ENCODE data around the gene ADGRG6.

GRCh38 chr6:142335415-142335814 lies 33.6 kb downstream of the ADGRG6 start:
- TF ChIP-seq POLR2A (IDR thresholded peaks at IDR 0.05; ENCODE audit: low read length) (no peak), GATA1 (IDR thresholded peaks at IDR 0.05; ENCODE audit: low read depth, low read length) (no peak)
